PC-9 (cell line): ENCODE data around the gene FCN2.

Source experiments
- EZH2 ChIP-seq: fragments of 200-600 bp; sonication (generic); IDR thresholded peaks from 2 replicates; pipeline ENCODE4 v1.8.0; 2017; ENCODE audit warnings: antibody characterized with exemption, low read depth
- TF ChIP-seq, protein P1 (sequence below): fragments of 200-600 bp; sonication (generic); conservative IDR thresholded peaks from 2 replicates; pipeline ENCODE4 v1.6.1; 2017; ENCODE audit warnings: mixed run types, antibody characterized with exemption, mild to moderate bottlenecking, moderate library complexity

DNA sequence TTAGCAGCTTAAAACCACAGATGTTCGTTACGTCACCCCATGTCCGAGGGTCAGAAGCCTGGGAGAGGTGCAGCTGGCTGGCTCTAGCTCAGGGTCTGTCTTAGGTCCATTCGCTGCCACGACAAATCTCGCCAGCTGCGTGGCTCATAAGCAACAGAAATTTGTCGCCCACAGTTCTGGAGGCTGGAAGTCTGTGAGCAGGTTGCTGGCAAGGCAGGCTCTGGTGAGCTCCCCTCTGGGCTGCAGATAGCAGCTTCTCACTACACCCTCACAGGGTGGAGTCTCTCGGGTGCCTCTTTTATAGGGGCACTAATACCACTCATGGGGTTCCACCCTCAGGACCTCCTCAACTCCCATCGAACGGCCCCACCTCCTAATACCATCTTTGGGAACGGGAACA is 40.1 kb upstream of the FCN2 start:
- TF ChIP-seq, protein P1, sequence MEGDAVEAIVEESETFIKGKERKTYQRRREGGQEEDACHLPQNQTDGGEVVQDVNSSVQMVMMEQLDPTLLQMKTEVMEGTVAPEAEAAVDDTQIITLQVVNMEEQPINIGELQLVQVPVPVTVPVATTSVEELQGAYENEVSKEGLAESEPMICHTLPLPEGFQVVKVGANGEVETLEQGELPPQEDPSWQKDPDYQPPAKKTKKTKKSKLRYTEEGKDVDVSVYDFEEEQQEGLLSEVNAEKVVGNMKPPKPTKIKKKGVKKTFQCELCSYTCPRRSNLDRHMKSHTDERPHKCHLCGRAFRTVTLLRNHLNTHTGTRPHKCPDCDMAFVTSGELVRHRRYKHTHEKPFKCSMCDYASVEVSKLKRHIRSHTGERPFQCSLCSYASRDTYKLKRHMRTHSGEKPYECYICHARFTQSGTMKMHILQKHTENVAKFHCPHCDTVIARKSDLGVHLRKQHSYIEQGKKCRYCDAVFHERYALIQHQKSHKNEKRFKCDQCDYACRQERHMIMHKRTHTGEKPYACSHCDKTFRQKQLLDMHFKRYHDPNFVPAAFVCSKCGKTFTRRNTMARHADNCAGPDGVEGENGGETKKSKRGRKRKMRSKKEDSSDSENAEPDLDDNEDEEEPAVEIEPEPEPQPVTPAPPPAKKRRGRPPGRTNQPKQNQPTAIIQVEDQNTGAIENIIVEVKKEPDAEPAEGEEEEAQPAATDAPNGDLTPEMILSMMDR, result no peak
- no peak for TF ChIP-seq EZH2
